WTC11 (cell line): Measurements from ENCODE around the gene CEP78. TPM values are rescaled to one million over a fixed set of nuclear protein-coding genes. Genes with fewer than 3 reads are reported as not detected.

Experiments
- ATAC-seq: fragments of 200-7000 bp; cut with Tn5 transposase; 2 replicates; pipeline ENCODE4 v1.10.0; 2021; ENCODE audit warnings: mild to moderate bottlenecking, moderate library complexity
- CTCF ChIA-PET: fragments of 300-600 bp; sonication (Branson Sonifier 250); formaldehyde crosslinking; loops from one replicate; lab custom pipeline; 2021; ENCODE audit warnings: antibody characterized with exemption; lab: Charles Lee
- POLR2A ChIA-PET: fragments of 350-600 bp; sonication (Branson Sonifier 250); formaldehyde crosslinking; loops from one replicate; lab custom pipeline; 2021; ENCODE audit warnings: antibody characterized with exemption; lab: Charles Lee
- DNase-seq: peaks from one replicate; pipeline ENCODE4 v3.0.0; 2021; ENCODE audit warnings: low spot score
- H3K27ac Mint-ChIP-seq: 2 replicates; pipeline ENCODE4 v1.8.0; 2021; ENCODE audit warnings: mixed read lengths
- H3K27me3 Mint-ChIP-seq: 2 replicates; pipeline ENCODE4 v1.8.0; 2021; ENCODE audit warnings: low read depth, mild to moderate bottlenecking, moderate library complexity, mixed read lengths
- H3K36me3 Mint-ChIP-seq: 2 replicates; pipeline ENCODE4 v1.8.0; 2021; ENCODE audit warnings: mixed read lengths
- H3K4me1 Mint-ChIP-seq: 2 replicates; pipeline ENCODE4 v1.8.0; 2022; ENCODE audit warnings: mixed read lengths
- H3K4me3 Mint-ChIP-seq: 2 replicates; pipeline ENCODE4 v1.8.0; 2021; ENCODE audit warnings: mild to moderate bottlenecking, moderate library complexity, mixed read lengths
- H3K9me3 Mint-ChIP-seq: 2 replicates; pipeline ENCODE4 v1.8.0; 2021; ENCODE audit warnings: mixed read lengths
- AR ChIP-seq: fragments of 250-450 bp; sonication (Bioruptor Pico); IDR thresholded peaks from 2 replicates; pipeline ENCODE4 v1.9.0; 2021; ENCODE audit warnings: mild to moderate bottlenecking
- ESRRA ChIP-seq: sonication (generic); formaldehyde crosslinking; IDR thresholded peaks from 2 replicates; pipeline ENCODE4 v1.8.1; 2022; ENCODE audit warnings: mild to moderate bottlenecking, missing genetic modification reagents, borderline replicate concordance
- ETV6 ChIP-seq: sonication (generic); formaldehyde crosslinking; IDR thresholded peaks from 2 replicates; pipeline ENCODE4 v1.8.1; 2022; ENCODE audit warnings: mild to moderate bottlenecking, missing genetic modification reagents
- IRF1 ChIP-seq: sonication (generic); formaldehyde crosslinking; IDR thresholded peaks from 2 replicates; pipeline ENCODE4 v1.8.0; 2023; ENCODE audit warnings: missing genetic modification reagents
- JUN ChIP-seq: sonication (generic); formaldehyde crosslinking; IDR thresholded peaks from 2 replicates; pipeline ENCODE4 v1.8.0; 2023; ENCODE audit warnings: mild to moderate bottlenecking, missing genetic modification reagents
- MAX ChIP-seq: sonication (generic); formaldehyde crosslinking; IDR thresholded peaks from 2 replicates; pipeline ENCODE4 v1.8.0; 2022; ENCODE audit warnings: mild to moderate bottlenecking, missing genetic modification reagents
- NR2C2 ChIP-seq: sonication (generic); formaldehyde crosslinking; IDR thresholded peaks from 2 replicates; pipeline ENCODE4 v1.8.0; 2022; ENCODE audit warnings: mild to moderate bottlenecking, missing genetic modification reagents
- PRDM15 ChIP-seq: sonication (generic); formaldehyde crosslinking; IDR thresholded peaks from 2 replicates; pipeline ENCODE4 v1.8.0; 2022; ENCODE audit warnings: missing genetic modification reagents
- PRRX2 ChIP-seq: fragments of 250-450 bp; sonication (Bioruptor Pico); IDR thresholded peaks from 2 replicates; pipeline ENCODE4 v1.8.0; 2021; ENCODE audit warnings: mild to moderate bottlenecking
- SOX15 ChIP-seq: fragments of 250-450 bp; sonication (Bioruptor Pico); IDR thresholded peaks from 2 replicates; pipeline ENCODE4 v1.9.0; 2021; ENCODE audit warnings: mild to moderate bottlenecking
- ZNF121 ChIP-seq: sonication (generic); formaldehyde crosslinking; IDR thresholded peaks from 2 replicates; pipeline ENCODE4 v1.8.0; 2023; ENCODE audit warnings: missing genetic modification reagents
- ZNF232 ChIP-seq: sonication (generic); formaldehyde crosslinking; IDR thresholded peaks from 2 replicates; pipeline ENCODE4 v1.8.0; 2022; ENCODE audit warnings: mild to moderate bottlenecking, missing genetic modification reagents
- ZNF317 ChIP-seq: sonication (generic); formaldehyde crosslinking; IDR thresholded peaks from 2 replicates; pipeline ENCODE4 v1.8.1; 2023; ENCODE audit warnings: low read depth, mild to moderate bottlenecking, moderate library complexity, missing genetic modification reagents, borderline replicate concordance
- total RNA-seq: library from RNA; stranded (reverse); gene quantifications from 3 replicates; pipeline ENCODE4 v1.2.3, GENCODE V29; 2021
- TF ChIP-seq, protein P1 (sequence below): fragments of 250-450 bp; sonication (Bioruptor Pico); IDR thresholded peaks from 2 replicates; pipeline ENCODE4 v1.9.0; 2021; ENCODE audit warnings: mild to moderate bottlenecking, borderline replicate concordance
- TF ChIP-seq, protein P2 (sequence below): fragments of 250-450 bp; sonication (Bioruptor Pico); IDR thresholded peaks from 2 replicates; pipeline ENCODE4 v1.9.0; 2021; ENCODE audit warnings: moderate library complexity, mild to moderate bottlenecking, inconsistent platforms, borderline replicate concordance
- TF ChIP-seq, protein P3 (sequence below): fragments of 250-450 bp; sonication (Bioruptor Pico); IDR thresholded peaks from 2 replicates; pipeline ENCODE4 v2.1.2; 2022; ENCODE audit warnings: mild to moderate bottlenecking, moderate library complexity
- TF ChIP-seq, protein P4 (sequence below): sonication (generic); formaldehyde crosslinking; IDR thresholded peaks from 2 replicates; pipeline ENCODE4 v1.8.1; 2023; ENCODE audit warnings: mild to moderate bottlenecking, missing genetic modification reagents, moderate library complexity

CEP78 gene
- total RNA-seq, 1 experiment from 2014 or later, result 42.0 TPM

DNA sequence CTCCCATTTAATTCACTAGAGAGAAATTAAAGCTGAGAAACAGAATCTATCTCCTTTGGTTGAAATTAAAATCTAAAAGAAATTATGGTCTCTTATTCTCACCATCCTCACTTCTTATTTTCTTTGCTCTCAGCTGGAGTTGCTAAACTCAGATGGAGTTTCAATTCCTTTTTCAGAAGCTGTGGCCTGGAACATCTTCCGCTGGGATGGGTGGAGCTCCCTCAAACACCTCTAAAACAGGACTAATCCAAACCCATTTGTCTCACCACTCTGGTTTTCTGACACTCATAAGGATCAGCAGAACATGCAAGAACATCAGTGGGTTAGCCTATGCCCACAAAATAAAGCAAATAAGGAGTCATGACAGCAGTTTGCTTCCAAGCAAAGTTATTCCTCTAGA, 39.6 kb upstream of the CEP78 start:
- DNase-seq (no peak), ATAC-seq (no peak)
- ChIA-PET POLR2A (no interaction called here), CTCF (interaction anchor here (0.6 to 1.4 kb wide), 2 partner anchors 66 to 219 kb away, joined by 3 to 8 read pairs; no protein-coding TSS in a partner anchor)
- Mint-ChIP-seq H3K36me3 (no peaks in the 10 kb centered on the region), H3K9me3 (0 out of 2 replicates have a peak, but pooled peaks cover 5% of the 10 kb centered on the region), H3K27ac (no peak overlapping the region), H3K4me3 (no peak overlapping the region), H3K4me1 (peaks cover 28% of the 10 kb centered on the region), H3K27me3 (no peaks in the 10 kb centered on the region)
- TF ChIP-seq ZNF121 (CRISPR knock-in tag), result no peak
- TF ChIP-seq JUN (CRISPR knock-in tag), result no peak
- TF ChIP-seq, protein P1, sequence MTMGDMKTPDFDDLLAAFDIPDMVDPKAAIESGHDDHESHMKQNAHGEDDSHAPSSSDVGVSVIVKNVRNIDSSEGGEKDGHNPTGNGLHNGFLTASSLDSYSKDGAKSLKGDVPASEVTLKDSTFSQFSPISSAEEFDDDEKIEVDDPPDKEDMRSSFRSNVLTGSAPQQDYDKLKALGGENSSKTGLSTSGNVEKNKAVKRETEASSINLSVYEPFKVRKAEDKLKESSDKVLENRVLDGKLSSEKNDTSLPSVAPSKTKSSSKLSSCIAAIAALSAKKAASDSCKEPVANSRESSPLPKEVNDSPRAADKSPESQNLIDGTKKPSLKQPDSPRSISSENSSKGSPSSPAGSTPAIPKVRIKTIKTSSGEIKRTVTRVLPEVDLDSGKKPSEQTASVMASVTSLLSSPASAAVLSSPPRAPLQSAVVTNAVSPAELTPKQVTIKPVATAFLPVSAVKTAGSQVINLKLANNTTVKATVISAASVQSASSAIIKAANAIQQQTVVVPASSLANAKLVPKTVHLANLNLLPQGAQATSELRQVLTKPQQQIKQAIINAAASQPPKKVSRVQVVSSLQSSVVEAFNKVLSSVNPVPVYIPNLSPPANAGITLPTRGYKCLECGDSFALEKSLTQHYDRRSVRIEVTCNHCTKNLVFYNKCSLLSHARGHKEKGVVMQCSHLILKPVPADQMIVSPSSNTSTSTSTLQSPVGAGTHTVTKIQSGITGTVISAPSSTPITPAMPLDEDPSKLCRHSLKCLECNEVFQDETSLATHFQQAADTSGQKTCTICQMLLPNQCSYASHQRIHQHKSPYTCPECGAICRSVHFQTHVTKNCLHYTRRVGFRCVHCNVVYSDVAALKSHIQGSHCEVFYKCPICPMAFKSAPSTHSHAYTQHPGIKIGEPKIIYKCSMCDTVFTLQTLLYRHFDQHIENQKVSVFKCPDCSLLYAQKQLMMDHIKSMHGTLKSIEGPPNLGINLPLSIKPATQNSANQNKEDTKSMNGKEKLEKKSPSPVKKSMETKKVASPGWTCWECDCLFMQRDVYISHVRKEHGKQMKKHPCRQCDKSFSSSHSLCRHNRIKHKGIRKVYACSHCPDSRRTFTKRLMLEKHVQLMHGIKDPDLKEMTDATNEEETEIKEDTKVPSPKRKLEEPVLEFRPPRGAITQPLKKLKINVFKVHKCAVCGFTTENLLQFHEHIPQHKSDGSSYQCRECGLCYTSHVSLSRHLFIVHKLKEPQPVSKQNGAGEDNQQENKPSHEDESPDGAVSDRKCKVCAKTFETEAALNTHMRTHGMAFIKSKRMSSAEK, result no peak
- TF ChIP-seq IRF1, result no peak
- TF ChIP-seq SOX15, result no peak
- TF ChIP-seq ZNF317, result no peak
- no peak for TF ChIP-seq PRDM15 (CRISPR knock-in tag)
- TF ChIP-seq MAX (CRISPR knock-in tag), result no peak
- no peak for TF ChIP-seq ZNF232
- TF ChIP-seq NR2C2 (CRISPR knock-in tag), result no peak
- no peak for TF ChIP-seq ETV6 (CRISPR knock-in tag)
- TF ChIP-seq ESRRA (CRISPR knock-in tag), result no peak
- TF ChIP-seq, protein P2, sequence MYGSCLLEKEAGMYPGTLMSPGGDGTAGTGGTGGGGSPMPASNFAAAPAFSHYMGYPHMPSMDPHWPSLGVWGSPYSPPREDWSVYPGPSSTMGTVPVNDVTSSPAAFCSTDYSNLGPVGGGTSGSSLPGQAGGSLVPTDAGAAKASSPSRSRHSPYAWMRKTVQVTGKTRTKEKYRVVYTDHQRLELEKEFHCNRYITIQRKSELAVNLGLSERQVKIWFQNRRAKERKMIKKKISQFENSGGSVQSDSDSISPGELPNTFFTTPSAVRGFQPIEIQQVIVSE (CRISPR knock-in tag), result no peak
- no peak for TF ChIP-seq AR (CRISPR knock-in tag)
- TF ChIP-seq, protein P3, sequence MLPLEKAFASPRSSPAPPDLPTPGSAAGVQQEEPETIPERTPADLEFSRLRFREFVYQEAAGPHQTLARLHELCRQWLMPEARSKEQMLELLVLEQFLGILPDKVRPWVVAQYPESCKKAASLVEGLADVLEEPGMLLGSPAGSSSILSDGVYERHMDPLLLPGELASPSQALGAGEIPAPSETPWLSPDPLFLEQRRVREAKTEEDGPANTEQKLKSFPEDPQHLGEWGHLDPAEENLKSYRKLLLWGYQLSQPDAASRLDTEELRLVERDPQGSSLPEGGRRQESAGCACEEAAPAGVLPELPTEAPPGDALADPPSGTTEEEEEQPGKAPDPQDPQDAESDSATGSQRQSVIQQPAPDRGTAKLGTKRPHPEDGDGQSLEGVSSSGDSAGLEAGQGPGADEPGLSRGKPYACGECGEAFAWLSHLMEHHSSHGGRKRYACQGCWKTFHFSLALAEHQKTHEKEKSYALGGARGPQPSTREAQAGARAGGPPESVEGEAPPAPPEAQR (CRISPR knock-in tag), result no peak
- TF ChIP-seq, protein P4, sequence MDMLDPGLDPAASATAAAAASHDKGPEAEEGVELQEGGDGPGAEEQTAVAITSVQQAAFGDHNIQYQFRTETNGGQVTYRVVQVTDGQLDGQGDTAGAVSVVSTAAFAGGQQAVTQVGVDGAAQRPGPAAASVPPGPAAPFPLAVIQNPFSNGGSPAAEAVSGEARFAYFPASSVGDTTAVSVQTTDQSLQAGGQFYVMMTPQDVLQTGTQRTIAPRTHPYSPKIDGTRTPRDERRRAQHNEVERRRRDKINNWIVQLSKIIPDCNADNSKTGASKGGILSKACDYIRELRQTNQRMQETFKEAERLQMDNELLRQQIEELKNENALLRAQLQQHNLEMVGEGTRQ (CRISPR knock-in tag), result no peak
- no peak for TF ChIP-seq PRRX2 (CRISPR knock-in tag)
